Stimulated activated CD4-positive, alpha-beta T cell treated with anti-CD3 and anti-CD28 coated beads, Interleukin-12 subunit alpha, Interleukin-12 subunit beta, amount 100 ng/mL, for 48 hours (primary cell): ENCODE data around the gene CACNA1C.
"Not testable (repeated sequence)": the region's sequence is repeated elsewhere in the genome, so short reads cannot be mapped to it uniquely, and the experiment has no call there.

Source experiments
- DNase-seq, 3 donors: peaks; one replicate each; pipeline ENCODE4 v3.0.0-alpha.2; 2020; ENCODE audit warnings: low read depth in 2 of 3, low spot score in 1 of 3

CACNA1C gene

DNA sequence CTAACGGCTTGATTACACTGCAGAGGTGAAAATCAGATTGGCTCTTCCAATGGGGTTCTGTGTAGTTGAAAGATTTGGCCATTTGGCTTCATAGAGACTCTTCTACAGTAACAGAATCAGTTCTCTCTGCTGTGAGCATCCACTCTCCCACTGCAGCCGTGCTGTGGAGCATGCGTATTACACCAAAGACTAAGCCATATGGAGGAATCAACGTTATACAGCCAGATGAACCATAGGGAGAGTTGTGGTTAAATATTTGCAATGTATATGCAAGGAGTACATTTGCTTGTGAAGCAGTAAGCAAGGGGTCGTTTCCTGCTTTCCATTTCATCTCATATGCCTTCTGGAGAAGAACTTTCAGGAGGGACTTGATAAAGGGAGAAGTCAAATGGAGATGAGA, 410.9 kb downstream of the CACNA1C start:
- DNase-seq: no peak

DNA sequence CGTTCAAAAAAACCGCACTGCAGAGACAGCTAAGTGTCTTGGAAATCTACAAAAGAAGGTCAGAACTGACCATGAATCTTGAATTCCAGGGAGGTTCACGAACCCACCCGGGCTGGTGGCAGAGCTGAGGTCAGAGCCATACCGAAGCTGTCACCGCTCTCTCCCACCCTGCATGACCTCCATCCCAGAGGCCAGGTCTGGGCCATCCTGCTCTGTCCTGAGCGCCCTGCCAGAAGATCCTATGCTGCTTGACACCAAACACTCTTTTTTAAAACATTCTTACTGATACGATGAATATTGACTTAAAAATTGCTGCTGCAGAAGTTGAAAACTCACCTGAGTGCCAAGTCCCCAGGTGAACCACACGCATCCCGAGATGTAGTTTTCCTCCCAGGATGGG, 412.9 kb downstream of the CACNA1C start:
- DNase-seq: no peak

DNA sequence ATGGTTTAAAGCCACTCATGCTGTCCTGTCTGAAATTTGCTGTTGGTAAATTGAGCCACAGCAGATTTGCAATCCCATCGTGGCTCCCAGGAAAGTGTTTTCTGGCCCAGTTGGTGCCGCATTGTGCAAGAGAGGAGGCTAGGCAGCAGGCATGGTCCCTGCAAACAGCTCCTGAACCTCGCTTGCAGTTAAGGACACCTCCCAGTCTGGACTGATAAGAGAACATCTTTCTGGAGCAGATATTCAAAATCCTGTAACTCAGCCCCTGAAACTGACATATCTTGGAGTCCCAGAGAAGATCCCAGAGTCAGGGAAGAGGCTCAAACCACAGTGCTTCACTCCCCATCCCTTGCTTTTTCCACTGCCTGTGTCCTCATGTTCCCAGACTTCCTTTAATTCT, 413.4 kb downstream of the CACNA1C start:
- no peak for DNase-seq

DNA sequence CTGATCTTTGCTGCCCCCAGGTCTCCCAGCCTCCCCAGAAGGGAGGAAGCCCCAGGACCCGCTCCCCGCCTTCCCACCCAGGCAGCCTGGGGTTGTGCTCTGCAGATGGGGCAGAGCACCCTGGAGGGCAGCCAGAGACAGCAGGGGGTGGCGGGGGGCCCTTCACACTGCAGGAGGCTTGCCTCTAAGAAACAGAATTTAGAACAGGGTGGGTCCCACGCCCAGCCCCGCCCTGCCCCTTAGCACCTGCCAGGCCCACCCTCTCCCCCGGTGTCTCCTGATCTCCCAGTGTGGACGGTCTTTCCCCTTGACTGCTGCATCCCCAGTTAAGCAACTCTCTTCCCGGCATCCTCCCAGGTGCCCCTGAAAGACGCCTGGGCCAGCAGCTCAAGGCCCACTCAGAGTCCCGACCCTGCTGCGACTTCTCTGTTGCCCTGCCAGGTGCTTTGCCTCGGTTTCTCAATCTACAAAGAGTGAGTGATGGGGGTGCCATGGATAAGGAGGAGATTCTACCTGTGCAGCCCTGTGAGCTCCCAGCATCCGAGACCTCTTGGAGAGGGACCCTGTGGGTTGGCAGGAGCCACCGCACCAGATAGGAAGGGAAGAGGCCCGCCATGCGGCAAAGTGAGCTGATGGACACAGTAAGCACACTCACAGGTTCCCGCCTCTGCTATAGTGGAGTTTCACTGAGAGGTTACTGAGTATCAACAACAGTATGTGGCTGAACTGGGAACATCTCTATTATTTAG, 414.8 kb downstream of the CACNA1C start:
- DNase-seq: no peak

DNA sequence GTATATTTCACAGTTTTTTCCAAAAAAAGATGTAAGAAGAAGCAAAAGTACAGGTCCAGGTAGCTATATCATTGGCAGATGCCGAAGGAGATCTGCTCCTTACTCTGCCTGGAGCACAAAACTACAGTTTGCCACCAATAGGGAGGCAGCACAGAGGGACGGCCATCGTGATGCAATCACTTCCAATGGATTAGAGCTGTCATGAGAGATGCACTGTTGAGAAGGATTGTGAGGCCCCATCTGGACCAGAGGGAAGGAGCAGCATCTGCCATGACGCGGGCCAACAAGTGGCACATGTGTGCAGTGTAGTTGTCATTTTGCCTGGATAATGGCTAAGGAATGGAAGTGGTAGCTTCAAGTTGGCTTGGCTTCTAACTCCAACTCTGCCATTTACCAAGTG, 423.2 kb downstream of the CACNA1C start:
- DNase-seq: no peak

DNA sequence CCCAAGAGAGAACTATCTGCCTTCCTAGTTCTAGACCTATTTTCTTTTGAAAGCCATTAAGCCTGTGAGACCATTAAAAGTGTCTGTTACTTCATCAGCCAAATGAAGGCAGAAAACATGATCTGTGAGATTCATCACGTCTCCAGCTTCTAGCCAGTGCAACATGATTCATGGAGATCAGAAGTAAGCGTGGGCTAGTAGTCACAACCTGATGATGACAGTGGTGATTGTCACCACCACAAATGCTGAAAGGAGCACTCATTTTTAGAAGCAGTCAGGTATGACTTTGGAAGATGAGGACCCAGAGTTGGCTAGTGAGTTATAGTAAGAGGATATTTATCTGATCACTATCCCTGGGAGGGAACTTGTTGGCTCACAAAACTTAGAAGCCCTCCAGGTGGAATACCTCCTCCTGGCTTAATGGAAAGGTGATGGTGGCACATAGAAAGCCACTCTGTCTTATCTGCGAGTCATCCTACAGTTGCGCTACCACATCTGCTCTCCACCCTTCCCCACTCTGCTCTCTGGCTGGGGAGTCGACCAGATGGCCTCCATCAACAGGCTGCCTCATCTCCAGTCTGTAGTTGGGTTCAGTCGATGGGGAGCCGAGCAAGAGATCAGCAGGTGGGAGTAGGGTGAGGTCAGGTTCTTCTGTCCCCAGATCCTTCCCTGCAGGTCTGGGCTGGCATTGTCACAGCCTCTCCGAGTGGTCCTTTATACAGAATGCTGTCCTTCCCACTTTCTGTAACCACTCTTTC, 424.4 kb downstream of the CACNA1C start:
- DNase-seq: no peak

DNA sequence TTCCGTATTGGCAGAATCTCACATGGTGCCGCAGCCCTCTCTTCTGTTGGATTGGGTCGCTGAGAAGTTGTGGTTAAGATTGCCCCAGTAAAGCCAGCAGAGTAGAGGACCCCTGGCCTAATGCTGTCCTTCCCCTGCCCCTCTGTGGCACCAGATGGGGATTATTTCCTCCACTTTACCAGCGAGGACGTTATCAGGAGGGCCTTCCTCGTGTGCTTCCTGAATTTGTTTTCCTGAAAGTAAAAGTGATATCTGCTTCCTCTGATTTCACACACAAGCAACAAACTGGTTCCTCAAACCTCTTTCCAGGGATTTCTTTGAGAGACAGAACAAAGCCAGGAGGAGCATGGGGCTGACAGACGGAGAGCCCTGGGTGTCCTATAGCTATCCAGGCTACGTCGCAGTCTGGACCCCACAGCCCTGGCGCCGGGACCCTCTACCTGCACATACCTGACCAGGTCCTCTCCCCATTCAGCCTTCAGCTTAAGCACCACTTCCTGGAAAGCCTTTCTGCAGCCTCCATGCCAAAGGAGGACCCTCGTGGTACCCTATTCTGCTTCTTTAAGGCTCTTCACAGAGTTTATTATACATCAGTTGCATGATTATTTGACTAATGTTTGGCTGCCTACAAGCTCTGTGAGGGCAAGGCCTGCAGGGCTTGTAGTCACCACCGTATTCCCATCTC, 427.2 kb downstream of the CACNA1C start:
- no peak for DNase-seq

DNA sequence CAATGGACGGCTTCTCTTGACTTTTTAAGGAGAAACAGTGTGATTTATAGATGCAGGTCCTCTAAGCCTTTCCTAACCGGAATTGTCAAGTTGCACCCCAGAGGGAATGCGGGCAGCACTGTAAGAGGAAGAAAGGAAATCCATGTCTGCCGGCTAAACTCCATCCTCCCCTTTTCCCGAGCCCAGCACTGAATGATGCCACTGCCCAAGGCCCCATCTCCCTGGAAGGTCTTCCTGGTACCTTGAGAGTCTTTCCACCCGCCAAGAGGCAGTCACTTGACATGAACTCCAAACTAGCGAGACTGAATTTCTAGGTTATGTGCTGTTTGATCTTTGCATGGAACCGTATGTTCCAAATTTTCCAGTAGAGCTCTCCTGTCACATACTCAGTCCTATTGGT, 428.6 kb downstream of the CACNA1C start:
- DNase-seq: no peak

DNA sequence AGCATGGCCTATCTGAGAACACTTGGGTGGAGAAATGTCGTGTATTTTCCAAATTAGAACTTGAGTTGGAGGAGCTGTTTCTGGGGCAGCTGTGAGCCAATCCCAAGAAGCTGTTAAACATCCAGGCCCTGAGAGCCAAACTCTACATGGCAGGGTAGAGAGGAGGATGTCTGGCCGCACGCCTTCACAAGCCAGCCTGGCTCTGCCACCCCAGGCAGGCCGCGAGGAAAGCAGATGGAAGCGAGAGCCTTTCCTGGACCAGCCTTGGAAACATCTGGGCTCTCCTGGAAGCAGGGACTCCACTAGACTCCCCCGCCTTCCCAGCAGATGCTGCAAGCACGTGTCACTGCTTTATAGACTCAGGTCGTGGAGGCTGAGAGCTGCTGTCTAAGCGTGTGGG, 429.2 kb downstream of the CACNA1C start:
- DNase-seq: no peak

DNA sequence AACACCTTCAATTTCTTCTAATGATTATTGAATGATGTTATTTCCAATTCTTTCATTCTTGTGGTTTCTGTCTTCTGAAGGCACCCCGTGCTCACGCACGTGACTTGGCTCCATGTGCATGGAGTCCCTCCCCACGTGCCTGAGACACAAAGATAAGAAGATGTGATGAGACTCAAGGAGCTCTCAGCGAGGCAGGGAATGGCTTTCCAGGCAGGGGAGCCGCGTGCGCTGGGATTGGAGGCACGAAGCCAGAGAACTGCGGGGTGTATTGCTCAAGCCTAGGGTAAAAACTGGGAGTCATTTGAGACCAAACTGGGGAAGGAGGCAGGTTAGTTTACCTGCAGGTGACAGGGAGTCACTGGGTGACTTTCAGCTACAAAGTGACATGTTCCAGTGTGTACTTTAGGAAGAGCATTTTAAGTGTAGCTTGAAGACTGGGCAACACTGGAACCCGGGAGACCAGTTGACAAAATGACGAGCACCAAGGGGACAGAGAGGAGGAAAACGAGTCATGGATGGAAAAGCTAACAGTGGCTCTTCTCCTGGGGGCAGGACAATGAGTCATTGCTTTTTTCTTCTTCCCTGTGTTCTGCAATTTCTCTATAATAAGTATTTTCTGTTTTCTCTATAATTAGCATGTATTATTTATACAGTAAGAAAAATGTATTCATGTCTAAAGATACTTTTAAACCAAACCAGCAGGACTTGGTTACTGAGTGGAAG, 430.3 kb downstream of the CACNA1C start:
- no peak for DNase-seq

DNA sequence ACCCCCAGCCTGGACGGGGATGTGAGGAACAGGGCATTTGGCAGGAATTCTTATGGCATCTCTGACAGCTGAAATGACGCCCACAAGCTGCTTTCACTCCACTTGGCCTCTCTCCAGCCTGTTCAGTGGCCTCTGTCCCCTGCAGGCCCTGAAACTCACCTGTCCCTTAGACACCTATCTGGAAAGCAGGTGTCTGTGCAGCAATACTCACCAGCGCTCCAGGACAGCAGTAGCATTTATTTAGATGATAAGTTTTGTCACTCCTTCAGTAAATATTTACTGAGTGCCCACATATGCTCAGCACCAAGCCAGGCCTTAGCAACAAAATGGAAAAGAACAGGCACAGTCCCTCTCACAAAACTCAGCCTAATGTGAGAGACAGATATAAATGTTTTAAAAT, 430.9 kb downstream of the CACNA1C start:
- no peak for DNase-seq

DNA sequence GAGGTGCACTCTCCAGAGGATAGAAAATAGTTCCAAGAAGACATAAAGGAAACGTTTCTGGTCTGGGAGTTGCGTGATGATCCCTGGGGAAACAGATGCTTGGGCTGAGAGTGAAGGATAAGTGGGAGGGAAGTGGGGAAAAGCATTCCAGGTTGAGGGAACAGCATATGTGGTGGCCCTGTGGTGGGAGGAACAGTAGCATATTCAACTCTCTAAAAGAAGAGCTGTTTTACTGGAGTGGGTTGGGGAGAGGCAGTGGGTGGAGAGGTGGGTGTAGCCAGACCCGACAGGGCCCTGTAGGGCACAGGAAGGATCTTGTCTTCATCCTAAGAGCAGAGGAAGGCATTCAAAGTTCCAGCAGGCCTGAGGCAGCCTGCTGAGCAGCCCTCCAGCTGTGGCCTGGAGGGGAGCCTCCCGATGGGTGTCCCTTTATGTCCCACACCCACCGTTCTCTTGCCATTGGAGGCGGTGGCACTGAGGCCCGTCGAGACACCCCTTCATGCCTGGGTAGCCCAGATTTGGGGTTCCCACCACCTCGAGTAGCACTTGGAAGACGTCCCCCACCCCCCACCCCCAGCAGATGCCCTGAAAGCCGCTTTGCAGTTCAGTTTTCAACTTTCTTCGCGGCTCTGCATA, 431.5 kb downstream of the CACNA1C start:
- DNase-seq: no peak

DNA sequence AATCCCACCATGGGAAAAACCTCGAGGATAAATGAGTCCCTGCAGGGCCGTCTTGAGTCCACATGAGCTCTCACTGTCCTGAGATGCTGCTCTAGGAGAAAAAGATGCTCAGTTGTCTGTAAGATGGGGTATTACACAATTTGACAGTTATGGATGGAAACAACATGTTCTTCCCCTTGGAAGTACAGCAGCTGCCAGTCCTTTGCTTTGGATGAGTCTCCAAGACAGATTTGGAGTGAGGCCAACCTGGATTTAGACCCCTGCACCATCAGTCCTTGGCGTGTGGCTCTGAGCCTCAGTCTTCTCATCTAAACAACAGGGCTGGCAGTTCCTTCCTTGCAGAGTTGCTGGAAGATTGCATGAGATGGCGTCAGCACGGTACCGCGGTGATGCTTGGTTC, 432.9 kb downstream of the CACNA1C start:
- no peak for DNase-seq

DNA sequence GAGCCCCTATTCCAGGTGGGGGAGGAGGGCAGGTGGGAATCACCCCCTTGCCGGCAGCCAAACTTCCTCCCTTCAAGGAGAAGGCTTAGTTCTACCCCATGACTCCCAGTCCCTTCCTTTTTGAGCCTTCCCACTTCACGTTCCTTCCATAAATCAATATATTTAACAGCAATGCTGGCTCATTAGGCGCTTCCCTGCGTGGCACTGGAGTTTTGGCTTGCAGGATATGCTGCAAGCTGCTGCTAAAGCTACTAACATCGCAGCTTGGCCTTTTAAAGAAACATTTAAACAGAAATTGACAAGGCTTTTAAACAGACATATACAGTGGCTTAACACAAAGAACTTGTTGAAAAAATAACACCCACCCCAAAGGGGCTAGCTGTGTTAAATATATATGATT, 434.0 kb downstream of the CACNA1C start:
- DNase-seq: no peak

DNA sequence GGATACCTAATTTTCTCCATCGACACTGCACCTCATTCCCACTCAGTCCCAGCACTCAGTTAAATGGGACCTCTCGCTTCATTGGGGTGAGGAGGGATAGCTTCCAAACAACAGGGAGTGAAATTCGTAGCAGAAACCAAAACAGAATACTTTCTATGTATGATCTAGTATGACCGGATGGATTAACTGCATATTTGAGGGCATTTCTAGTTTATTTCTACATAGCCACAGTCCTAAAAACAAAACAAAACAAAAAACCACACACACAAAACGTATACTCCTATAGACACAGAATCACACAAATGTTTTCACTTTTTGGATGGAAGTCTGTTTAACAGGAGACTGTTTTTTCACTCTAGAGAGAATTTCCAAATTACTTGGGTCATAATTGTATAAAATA, 434.5 kb downstream of the CACNA1C start:
- no peak for DNase-seq

DNA sequence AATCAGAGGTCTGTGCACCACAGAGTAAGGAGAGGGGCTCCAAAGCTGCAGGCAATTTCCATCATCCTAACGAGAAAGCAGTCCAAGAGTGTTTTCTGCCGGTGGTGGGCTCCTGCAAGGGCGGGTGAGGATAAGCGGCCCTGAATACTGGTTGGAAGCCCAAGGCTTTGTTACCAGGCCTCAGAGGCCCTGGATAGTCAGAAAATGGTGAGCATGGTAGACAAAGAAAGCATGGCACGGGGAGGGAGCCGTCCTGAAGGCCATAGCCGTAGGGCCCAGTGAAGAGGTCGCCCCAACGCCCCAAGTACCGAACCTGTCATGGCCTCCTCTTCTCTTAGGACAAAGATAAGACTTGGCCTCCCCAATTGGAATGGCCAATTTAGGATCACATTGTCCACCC, 435.3 kb downstream of the CACNA1C start:
- no peak for DNase-seq

DNA sequence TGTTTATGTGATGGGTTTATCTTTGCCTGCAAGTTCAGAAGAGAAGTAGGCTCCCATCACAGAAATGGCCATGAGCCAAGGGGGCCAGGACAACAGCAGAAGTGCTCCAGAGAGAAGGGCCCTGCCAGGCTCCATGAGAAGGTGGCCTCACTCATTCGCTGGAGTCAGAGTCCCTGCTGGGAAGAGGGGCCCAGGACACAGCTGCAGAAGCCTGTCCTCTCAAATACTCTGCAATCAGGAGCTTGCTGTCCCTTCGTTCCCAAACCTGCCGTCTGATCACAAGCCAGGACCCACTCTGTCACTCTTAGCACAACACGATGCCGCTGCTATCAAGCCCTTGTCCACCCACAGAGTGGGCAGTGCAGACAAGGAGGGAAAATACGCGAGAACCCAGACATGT, 435.8 kb downstream of the CACNA1C start:
- no peak for DNase-seq

DNA sequence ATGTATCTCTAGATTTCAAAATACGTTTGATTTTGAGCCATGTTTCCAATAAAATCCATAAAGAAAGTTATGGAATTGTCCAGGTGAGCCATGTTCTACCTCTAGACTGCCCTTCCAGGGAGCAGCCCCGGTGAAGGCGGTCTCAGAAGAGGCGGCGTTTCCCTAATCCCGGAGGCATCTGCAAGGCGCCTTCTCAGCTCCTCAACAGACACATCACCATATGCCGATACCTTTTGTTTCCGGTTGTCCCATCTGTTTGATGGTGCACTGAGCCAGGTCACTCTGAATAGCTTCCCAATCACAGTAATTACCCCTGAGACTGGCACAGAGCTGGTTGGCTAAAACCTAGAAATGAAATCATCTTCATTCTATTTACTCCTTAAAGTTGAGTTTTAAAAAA, 436.5 kb downstream of the CACNA1C start:
- no peak for DNase-seq

DNA sequence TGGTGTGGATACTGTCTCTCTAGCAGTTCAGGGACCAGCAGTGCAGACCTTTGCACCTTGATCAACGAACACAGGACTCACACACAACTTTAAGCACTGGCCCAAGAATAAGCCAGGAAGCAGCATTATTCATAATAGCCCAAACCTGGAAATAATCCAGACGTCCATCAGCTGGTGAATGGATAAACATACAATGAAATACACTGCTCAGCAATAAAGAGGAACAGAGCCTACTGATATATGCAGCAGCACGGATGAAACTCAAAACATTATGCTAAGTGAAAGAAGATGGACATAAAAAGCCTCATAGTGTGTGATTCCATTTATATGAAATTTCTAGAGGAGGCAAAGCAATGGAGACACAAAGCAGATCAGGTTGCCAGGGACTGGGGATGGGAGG, 438.0 kb downstream of the CACNA1C start:
- DNase-seq: no peak

DNA sequence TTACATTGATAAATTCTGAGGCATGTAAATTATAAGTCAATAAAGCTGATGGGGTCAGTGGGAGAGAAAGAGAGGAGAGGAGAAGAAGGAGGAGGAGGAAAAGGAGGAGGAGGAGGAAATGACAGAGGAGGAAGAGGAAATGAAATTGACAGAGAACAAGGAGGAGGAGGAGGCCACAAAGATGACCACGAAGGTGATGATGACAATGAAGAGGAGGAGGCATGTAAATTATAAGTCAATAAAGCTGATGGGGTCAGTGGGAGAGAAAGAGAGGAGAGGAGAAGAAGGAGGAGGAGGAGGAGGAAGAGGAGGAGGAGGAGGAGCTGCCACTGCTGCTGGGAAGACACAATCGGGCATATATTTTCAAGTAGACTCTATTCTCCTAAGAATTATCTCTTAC, 438.6 kb downstream of the CACNA1C start:
- not testable (repeated sequence) for DNase-seq

DNA sequence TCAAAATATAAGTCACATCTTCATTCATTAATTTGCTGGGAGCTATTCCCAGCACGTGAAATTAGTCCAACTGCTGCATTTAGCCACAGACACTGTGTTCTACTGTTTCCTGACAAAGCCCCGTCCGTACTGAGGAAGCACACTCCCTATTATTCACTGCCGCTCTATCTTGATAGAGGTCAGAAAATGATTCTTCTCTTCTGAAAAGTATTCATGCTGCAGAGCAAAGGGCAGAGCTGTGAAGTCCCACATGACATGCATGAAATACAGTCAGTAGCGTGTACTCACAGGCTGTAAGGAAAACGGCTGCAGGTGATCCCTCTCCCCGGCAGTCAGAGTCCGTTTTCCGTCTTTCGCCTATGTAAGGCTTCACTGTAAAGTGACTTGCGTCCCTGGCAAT, 439.4 kb downstream of the CACNA1C start:
- DNase-seq: no peak
